HG02588 (cell line): ENCODE data around the gene RAD18.

Experiments used
- ATAC-seq: cut with Tn5 transposase; IDR thresholded peaks from one replicate; pipeline ENCODE4 v1.9.1; 2021; ENCODE audit warnings: mild to moderate bottlenecking, moderate library complexity; ENCODE audit not compliant: unreplicated experiment

Gene RAD18

GRCh38 chr3:8838765-8839423, 124.4 kb downstream of the RAD18 start:
- ATAC-seq, result no peak

GRCh38 chr3:8838234-8838633, 125.0 kb downstream of the RAD18 start:
- ATAC-seq, result no peak

DNA sequence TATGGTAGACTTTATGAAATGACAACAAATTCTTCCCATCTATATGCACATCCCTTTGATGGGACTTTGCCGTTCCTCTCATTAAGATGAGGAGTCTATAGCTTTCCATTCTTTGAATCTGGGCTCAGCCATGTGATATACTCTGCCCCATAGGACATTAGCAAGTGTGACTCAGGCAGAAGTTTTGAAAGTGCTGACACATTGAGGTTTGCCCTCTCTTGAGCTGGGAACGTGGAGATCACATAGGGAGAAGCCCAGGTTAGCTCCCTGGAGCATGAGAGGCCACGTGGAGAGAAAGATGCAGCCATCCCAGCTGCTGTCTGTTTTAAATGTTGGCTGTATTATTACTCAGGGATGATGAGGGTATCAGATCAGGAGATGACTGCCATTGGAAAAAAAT, 126.1 kb downstream of the RAD18 start:
- ATAC-seq, result no peak

DNA sequence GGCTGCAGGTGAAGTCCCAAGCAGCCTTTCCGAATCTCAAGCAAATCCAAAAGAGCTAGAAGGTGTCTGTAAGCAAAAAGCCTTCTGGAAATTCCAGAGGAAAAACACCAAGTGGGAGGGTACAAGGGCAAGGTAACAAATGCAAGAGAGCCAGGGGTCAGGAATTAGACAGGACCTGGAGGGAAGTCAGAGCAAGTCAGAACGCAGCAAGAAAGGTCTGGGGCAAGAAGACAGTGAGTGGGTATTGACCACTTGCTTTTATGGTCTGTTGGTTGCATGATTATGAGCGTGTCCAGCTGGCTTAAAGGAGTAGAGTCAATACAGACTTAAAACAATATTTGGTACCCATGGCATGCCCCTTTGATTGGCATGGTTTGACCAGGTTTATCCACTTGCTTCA, 127.2 kb downstream of the RAD18 start:
- ATAC-seq, result no peak

DNA sequence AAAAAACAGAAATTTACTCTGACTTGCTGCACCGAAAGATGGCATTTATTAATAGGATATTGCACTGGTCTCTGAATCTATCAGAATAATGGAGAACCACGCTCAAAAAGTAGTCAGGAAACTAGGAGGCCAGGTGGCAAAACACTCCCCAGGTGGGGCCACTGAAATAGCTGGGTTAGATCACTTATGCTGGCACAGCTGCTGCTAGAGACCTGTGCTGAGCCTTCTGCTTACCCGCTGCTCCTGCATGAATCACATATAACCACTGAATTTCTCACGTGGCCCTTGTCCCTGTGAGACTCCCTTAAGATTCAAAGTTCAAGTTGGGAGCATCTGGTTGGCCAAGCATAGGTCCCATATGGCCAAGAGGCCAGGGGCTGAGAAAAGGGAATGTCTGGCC, 127.9 kb downstream of the RAD18 start:
- ATAC-seq, result no peak

GRCh38 chr3:8834974-8835373, 128.3 kb downstream of the RAD18 start:
- ATAC-seq, result no peak

DNA sequence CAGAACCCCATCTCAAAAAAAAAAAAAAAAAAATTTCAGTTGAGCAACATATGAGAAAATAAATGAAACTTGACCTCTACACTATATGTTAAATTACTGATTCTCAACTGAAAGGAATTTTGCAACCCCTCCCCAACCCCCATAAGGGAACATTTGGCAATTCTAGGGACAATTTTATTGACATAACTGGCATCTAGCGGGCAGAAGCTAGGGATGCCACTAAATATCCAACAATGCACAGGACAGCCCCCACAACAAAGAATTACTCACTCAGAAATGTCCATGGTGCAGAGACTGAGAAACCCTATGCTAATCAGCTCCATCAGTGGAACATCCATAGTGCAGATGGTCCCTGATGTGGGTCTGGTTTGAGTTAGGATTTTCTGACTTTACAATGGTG, 135.6 kb downstream of the RAD18 start:
- ATAC-seq, result no peak
